ENCODE results near the gene COL12A1. TPM values are rescaled to one million over a fixed set of nuclear protein-coding genes. Genes with fewer than 3 reads are reported as not detected.

Gene COL12A1
- total RNA-seq, result 261 TPM

DNA sequence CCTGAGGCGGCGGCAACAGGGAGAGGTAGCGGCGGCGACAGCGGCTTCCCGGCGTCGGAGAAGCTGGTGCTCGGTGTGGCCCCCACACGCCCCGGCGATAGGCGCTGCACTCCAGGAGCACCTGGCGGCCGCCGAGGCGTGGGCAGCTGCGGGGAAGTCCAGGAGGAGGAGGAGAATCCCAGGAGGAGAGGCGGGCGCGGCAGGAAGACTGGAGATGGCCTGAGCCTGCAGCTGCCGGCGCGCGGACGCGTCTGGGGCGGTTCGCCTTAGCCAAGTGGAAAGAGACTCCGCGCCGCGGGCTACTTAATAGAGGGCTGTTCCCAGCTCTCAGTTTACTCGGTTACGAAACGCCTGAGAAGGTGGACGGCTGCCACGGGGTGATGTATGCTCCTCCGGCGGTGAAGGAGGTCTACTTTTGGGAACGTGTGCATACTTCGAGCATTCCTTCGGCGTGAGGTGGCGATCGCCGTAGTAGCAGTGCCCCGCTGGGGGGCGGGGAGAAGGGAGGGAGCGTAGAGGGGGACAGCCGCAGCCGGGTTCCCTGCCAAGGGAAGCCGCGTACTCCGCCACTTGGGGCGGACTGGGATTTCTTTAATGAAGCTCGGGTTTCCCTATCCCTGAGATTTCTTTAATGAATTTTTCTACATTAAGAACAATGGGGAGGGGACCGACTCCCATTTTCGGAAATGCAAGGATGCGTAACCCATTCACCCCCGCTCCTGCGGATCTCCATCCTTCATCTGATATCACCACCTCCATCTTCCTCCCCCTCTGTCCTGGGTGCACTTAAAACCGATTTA lies at the start of gene COL12A1:
COL12A1 (minus strand) TSS at position 278 of the 800 bp plus-strand sequence. CDS start 3,261 bp downstream, outside the sequence.

DNA sequence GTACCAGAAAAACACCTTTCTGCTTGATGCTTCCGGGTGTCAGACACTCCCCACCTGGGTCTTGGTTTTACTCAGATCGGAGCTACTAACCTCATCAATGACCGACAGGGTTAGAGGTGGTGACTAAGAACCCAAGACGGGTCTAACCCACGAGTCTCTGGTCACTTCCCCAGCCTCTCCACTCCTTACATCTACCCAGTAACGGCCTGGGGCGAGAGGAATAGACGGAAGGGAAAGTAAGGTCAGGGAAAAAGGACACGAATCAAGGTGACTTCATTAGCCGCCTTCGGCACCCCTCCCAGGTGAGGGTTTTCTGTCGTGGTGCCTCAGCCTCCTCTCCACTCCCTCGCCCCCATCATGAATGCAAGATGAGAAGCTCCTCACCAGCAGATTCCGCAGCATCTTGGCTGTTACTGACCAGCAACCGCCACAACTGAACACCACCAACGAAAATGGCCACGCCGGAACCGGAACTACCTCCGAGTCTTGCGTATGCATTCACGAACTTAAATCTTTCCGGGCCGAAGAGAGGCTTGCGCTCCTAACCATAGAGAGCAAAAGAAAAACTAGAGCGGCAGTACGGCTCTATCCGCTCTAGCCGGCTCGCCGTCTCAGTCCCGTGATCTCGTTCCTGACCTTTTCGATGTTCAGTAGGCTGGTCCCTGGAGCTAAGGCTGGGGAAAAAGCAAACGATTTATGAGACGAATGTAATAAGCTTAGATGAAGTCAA lies 37.6 kb upstream of the COL12A1 start, which contains the start of gene COX7A2:
COX7A2 (minus strand) TSS at position 469 of the 730 bp plus-strand sequence; CDS start at position 402, 67 bp downstream.

Other genes with a start within 250 kb of the COL12A1 start
- gene COX7A2, start 37.7 kb upstream of the COL12A1 start, total RNA-seq, result 67.1 TPM
- gene TMEM30A, start 78.7 kb upstream of the COL12A1 start, total RNA-seq, result 99.8 TPM